ENCODE data around the gene BCL2L15. TPM values are rescaled to one million over a fixed set of nuclear protein-coding genes. Genes with fewer than 3 reads are reported as not detected.

BCL2L15 gene
- total RNA-seq, result 10 to 100 TPM in 1 of 4 donors, 1 to 10 TPM in 1, under 1 TPM in 1, not detected in 1; 0.17 to 86.4 (median 1.4) TPM

- TF ChIP-seq POLR2A (IDR thresholded peaks at IDR 0.05), result no peak
- TF ChIP-seq, protein P1, sequence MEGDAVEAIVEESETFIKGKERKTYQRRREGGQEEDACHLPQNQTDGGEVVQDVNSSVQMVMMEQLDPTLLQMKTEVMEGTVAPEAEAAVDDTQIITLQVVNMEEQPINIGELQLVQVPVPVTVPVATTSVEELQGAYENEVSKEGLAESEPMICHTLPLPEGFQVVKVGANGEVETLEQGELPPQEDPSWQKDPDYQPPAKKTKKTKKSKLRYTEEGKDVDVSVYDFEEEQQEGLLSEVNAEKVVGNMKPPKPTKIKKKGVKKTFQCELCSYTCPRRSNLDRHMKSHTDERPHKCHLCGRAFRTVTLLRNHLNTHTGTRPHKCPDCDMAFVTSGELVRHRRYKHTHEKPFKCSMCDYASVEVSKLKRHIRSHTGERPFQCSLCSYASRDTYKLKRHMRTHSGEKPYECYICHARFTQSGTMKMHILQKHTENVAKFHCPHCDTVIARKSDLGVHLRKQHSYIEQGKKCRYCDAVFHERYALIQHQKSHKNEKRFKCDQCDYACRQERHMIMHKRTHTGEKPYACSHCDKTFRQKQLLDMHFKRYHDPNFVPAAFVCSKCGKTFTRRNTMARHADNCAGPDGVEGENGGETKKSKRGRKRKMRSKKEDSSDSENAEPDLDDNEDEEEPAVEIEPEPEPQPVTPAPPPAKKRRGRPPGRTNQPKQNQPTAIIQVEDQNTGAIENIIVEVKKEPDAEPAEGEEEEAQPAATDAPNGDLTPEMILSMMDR (IDR thresholded peaks at IDR 0.05), result no peak
- WGBS, 2 donors, result 53 to 61% methylated on average over 6 of the region's 6 CpGs
- DNase-seq (ENCODE audit: low spot score in 2 of 2), result no peak
- intact Hi-C loops (cut with DNase I; ENCODE audit: low total_unique reads), result no loop called here
- H3K4me3 ChIP-seq (ENCODE audit: low read depth, poor library complexity, severe bottlenecking), result no peak within 1 kb of the TSS
These were observed at the start of gene BCL2L15 for GRCh38 chr1:113887402-113888175. BCL2L15 (minus strand) TSS chr1:113887581; CDS start chr1:113887375, 206 bp downstream.

DNA sequence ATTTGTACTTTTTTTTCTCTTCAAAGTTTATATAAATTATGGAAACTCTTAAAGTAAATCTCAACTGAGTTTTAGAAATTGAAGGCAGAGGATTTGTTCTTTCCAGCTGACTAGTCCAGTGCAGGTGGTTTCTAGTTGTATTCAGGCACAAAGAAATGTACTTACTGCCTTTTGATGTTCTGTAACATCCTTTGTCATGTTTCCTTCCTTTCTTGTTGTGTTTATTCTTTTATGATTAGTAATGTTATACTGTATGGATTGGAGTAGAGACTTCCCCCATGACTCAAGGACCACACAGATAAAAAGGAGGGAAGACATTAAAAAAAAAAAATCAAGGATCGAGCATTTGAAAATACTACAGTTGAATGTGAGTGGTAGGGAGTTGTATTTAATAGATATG lies 49.8 kb upstream of the BCL2L15 start:
- 79 to 82% methylated on average over 1 of the region's 1 CpG for WGBS, 2 donors
- no peak for DNase-seq (ENCODE audit: low spot score in 2 of 2)
- no peak overlapping the region for H3K4me3 ChIP-seq (ENCODE audit: low read depth, poor library complexity, severe bottlenecking)
- no peak for TF ChIP-seq POLR2A (IDR thresholded peaks at IDR 0.05)
- TF ChIP-seq, protein P1 (IDR thresholded peaks at IDR 0.05), result no peak
- intact Hi-C loops (cut with DNase I; ENCODE audit: low total_unique reads), result no loop called here

DNA sequence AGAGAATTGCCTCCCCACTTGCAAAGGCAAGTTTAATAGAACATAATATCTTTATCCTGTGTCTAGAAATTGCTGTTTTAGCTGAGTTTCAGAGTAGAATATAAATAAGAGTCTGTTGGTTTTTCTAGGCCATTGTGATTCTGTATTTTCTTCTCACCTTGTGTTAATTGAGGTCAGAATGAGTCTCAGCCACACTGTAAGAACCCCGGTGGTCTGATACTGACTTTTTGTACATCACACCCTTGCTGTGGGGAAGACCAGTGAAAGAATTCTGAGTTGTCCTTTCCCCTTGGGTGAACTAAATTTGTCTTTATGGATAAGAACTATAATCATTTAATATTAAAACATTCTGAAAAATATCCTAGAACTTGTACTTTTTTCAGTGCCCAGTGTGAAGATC lies 48.6 kb upstream of the BCL2L15 start:
- 73 to 81% methylated on average over 1 of the region's 1 CpG for WGBS, 2 donors
- H3K4me3 ChIP-seq (ENCODE audit: low read depth, poor library complexity, severe bottlenecking), result no peak overlapping the region
- DNase-seq (ENCODE audit: low spot score in 2 of 2), result no peak
- no peak for TF ChIP-seq POLR2A (IDR thresholded peaks at IDR 0.05)
- TF ChIP-seq, protein P1 (IDR thresholded peaks at IDR 0.05), result no peak
- intact Hi-C loops (cut with DNase I; ENCODE audit: low total_unique reads), result no loop called here

DNA sequence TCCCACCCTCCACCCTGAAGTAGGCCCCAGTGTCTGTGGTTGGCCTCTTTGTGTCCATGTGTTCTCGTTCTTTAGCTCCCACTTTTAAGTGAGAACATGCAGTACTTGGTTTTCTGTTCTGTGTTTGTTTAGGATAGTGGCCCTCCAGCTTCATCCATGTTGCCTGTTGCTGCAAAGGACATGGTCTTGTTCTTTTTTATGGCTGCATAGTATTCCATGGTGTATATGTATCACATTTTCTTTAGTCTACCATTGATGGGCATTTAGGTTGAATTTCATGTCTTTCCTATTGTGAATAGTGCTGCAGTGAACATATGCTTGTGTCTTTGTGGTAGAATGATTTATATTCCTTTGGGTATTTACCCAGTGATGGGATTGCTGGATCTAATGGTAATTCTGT lies 47.8 kb upstream of the BCL2L15 start:
- TF ChIP-seq POLR2A (IDR thresholded peaks at IDR 0.05), result no peak
- TF ChIP-seq, protein P1 (IDR thresholded peaks at IDR 0.05), result no peak
- no peak overlapping the region for H3K4me3 ChIP-seq (ENCODE audit: low read depth, poor library complexity, severe bottlenecking)
- DNase-seq (ENCODE audit: low spot score in 2 of 2), result no peak
- 92 to 96% methylated on average over 1 of the region's 1 CpG for WGBS, 2 donors
- intact Hi-C loops (cut with DNase I; ENCODE audit: low total_unique reads), result no loop called here

GRCh38 chr1:113934511-113935055 lies 47.2 kb upstream of the BCL2L15 start:
- intact Hi-C loops (cut with DNase I; ENCODE audit: low total_unique reads), result no loop called here
- TF ChIP-seq POLR2A (IDR thresholded peaks at IDR 0.05), result no peak
- TF ChIP-seq, protein P1 (IDR thresholded peaks at IDR 0.05), result no peak
- WGBS, 2 donors, result 75 to 83% methylated on average over 5 of the region's 5 CpGs
- no peak for DNase-seq (ENCODE audit: low spot score in 2 of 2)
- no peak overlapping the region for H3K4me3 ChIP-seq (ENCODE audit: low read depth, poor library complexity, severe bottlenecking)

Data from lower leg skin (tissue), 4 donors.